Measurements from ENCODE around the gene CFAP141.

DNA sequence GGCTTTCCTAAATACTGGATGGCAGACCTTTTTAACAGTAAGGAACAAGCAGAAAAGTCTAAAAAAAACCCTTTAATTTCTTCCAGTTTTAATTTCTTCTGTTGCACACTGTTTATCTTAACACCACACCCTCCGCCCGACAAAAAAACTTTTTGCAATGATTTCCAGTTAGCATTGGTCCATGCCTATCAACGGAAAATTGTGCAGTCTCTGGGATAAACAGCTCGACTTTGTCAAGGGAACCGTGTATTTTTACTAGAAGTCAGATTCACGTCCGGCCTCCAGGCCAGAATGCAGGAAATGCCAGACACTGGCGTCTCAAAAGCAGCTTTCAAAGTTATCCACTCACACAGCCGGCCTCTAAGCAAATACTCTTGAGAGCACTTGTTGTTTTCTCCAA, 50.9 kb downstream of the CFAP141 start:
- TF ChIP-seq, protein P1, sequence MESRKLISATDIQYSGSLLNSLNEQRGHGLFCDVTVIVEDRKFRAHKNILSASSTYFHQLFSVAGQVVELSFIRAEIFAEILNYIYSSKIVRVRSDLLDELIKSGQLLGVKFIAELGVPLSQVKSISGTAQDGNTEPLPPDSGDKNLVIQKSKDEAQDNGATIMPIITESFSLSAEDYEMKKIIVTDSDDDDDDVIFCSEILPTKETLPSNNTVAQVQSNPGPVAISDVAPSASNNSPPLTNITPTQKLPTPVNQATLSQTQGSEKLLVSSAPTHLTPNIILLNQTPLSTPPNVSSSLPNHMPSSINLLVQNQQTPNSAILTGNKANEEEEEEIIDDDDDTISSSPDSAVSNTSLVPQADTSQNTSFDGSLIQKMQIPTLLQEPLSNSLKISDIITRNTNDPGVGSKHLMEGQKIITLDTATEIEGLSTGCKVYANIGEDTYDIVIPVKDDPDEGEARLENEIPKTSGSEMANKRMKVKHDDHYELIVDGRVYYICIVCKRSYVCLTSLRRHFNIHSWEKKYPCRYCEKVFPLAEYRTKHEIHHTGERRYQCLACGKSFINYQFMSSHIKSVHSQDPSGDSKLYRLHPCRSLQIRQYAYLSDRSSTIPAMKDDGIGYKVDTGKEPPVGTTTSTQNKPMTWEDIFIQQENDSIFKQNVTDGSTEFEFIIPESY (IDR thresholded peaks at IDR 0.05) = no peak
- TF ChIP-seq GABPA (IDR thresholded peaks at IDR 0.05 in 1 of 2, conservative IDR thresholded peaks at IDR 0.05 in 1 of 2) (no peak), RAD21 (IDR thresholded peaks at IDR 0.05) (no peak), FOXA1 (IDR thresholded peaks at IDR 0.05) (no peak), YY1 (IDR thresholded peaks at IDR 0.05) (no peak), EGR1 (IDR thresholded peaks at IDR 0.05; ENCODE audit: low read depth in 2 of 2) (no peak), TAF1 (conservative IDR thresholded peaks at IDR 0.05) (no peak), FOXA2 (IDR thresholded peaks at IDR 0.05) (no peak), HNF4G (IDR thresholded peaks at IDR 0.05) (no peak), SP1 (IDR thresholded peaks at IDR 0.05) (peak; percentile 13)
- TF ChIP-seq, protein P2, sequence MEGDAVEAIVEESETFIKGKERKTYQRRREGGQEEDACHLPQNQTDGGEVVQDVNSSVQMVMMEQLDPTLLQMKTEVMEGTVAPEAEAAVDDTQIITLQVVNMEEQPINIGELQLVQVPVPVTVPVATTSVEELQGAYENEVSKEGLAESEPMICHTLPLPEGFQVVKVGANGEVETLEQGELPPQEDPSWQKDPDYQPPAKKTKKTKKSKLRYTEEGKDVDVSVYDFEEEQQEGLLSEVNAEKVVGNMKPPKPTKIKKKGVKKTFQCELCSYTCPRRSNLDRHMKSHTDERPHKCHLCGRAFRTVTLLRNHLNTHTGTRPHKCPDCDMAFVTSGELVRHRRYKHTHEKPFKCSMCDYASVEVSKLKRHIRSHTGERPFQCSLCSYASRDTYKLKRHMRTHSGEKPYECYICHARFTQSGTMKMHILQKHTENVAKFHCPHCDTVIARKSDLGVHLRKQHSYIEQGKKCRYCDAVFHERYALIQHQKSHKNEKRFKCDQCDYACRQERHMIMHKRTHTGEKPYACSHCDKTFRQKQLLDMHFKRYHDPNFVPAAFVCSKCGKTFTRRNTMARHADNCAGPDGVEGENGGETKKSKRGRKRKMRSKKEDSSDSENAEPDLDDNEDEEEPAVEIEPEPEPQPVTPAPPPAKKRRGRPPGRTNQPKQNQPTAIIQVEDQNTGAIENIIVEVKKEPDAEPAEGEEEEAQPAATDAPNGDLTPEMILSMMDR (IDR thresholded peaks at IDR 0.05; ENCODE audit: low read depth, low read length, missing input control) = no peak
- TF ChIP-seq, protein P3, sequence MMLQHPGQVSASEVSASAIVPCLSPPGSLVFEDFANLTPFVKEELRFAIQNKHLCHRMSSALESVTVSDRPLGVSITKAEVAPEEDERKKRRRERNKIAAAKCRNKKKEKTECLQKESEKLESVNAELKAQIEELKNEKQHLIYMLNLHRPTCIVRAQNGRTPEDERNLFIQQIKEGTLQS (IDR thresholded peaks at IDR 0.05) = no peak
- TF ChIP-seq, protein P4, sequence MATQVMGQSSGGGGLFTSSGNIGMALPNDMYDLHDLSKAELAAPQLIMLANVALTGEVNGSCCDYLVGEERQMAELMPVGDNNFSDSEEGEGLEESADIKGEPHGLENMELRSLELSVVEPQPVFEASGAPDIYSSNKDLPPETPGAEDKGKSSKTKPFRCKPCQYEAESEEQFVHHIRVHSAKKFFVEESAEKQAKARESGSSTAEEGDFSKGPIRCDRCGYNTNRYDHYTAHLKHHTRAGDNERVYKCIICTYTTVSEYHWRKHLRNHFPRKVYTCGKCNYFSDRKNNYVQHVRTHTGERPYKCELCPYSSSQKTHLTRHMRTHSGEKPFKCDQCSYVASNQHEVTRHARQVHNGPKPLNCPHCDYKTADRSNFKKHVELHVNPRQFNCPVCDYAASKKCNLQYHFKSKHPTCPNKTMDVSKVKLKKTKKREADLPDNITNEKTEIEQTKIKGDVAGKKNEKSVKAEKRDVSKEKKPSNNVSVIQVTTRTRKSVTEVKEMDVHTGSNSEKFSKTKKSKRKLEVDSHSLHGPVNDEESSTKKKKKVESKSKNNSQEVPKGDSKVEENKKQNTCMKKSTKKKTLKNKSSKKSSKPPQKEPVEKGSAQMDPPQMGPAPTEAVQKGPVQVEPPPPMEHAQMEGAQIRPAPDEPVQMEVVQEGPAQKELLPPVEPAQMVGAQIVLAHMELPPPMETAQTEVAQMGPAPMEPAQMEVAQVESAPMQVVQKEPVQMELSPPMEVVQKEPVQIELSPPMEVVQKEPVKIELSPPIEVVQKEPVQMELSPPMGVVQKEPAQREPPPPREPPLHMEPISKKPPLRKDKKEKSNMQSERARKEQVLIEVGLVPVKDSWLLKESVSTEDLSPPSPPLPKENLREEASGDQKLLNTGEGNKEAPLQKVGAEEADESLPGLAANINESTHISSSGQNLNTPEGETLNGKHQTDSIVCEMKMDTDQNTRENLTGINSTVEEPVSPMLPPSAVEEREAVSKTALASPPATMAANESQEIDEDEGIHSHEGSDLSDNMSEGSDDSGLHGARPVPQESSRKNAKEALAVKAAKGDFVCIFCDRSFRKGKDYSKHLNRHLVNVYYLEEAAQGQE (IDR thresholded peaks at IDR 0.05) = no peak
- TF ChIP-seq, protein P5, sequence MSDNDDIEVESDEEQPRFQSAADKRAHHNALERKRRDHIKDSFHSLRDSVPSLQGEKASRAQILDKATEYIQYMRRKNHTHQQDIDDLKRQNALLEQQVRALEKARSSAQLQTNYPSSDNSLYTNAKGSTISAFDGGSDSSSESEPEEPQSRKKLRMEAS (IDR thresholded peaks at IDR 0.05) = no peak
